Lung (tissue), 16 donors: ENCODE results near the gene RAVER1. TPM values are rescaled to one million over a fixed set of nuclear protein-coding genes. Genes with fewer than 3 reads are reported as not detected.
"Not testable (repeated sequence)": the region's sequence is repeated elsewhere in the genome, so short reads cannot be mapped to it uniquely, and the experiment has no call there.

Source experiments
- ATAC-seq: fragments of 200-7000 bp; cut with Tn5 transposase; one replicate; pipeline ENCODE4 v1.9.1; 2020; ENCODE audit warnings: moderate number of reproducible peaks; ENCODE audit not compliant: insufficient read depth, low FRiP score
- DNase-seq, 3 donors: peaks; one replicate each; pipeline ENCODE4 v3.0.0-alpha.2; 2013 to 2017
- H3K27ac ChIP-seq, 2 donors: one replicate each; pipeline ENCODE4 v1.5.1; 2013; ENCODE audit warnings: mild to moderate bottlenecking in 2 of 2, moderate library complexity in 2 of 2, control low read depth in 1 of 2, inconsistent platforms in 1 of 2, low read depth in 1 of 2, low read length in 1 of 2
- H3K27me3 ChIP-seq, 3 donors: one replicate each; pipeline ENCODE4 v1.5.1; 2013; ENCODE audit warnings: low read length in 2 of 3; ENCODE audit not compliant: control insufficient read depth in 3 of 3, insufficient read depth in 3 of 3
- H3K36me3 ChIP-seq, 4 donors: one replicate each; pipeline ENCODE4 v1.5.1; 2013; ENCODE audit warnings: low read length in 4 of 4, mild to moderate bottlenecking in 1 of 4, moderate library complexity in 1 of 4; ENCODE audit not compliant: control insufficient read depth in 4 of 4, insufficient read depth in 4 of 4
- H3K4me1 ChIP-seq, 5 donors: one replicate each; pipeline ENCODE4 v1.5.1; 2013; ENCODE audit warnings: low read length in 5 of 5, mild to moderate bottlenecking in 2 of 5, moderate library complexity in 1 of 5; ENCODE audit not compliant: control insufficient read depth in 5 of 5, insufficient read depth in 5 of 5
- H3K4me3 ChIP-seq: one replicate; pipeline ENCODE4 v1.5.1; 2013; ENCODE audit warnings: mild to moderate bottlenecking, control low read depth, moderate library complexity
- H3K9ac ChIP-seq, 2 donors: one replicate each; pipeline ENCODE4 v1.5.1; 2013; ENCODE audit warnings: low read length in 2 of 2, control low read depth in 1 of 2; ENCODE audit not compliant: insufficient read depth in 1 of 2
- H3K9me3 ChIP-seq, 4 donors: one replicate each; pipeline ENCODE4 v1.5.1; 2013; ENCODE audit warnings: low read length in 3 of 4, mild to moderate bottlenecking in 1 of 4, moderate library complexity in 1 of 4; ENCODE audit not compliant: control insufficient read depth in 4 of 4, insufficient read depth in 3 of 4
- WGBS, 2 donors: extraction: QIAGEN DNeasy Blood & Tissue Kit; methylation state at CpG; one replicate each; pipeline ENCODE4 v1.1.7; 2013; 5-methylcytosine and 5-hydroxymethylcytosine counted together
- long read RNA-seq, 5 donors: transcript quantifications; one replicate each; lab custom pipeline, GENCODE V29; 2026
- polyA plus RNA-seq, 2 donors: library from polyadenylated mRNA; stranded (reverse); fragments of 200-250 nt; gene quantifications; one replicate each; pipeline ENCODE4 v1.2.1, GENCODE V29; 2013
- total RNA-seq, 2 donors: library from RNA; depleted of rRNA in 1 of 2; stranded (reverse); fragments of >200 nt in 1 of 2; gene quantifications; one replicate each; pipeline ENCODE4 v1.2.1, GENCODE V29; 2014 to 2021
- TF ChIP-seq, protein P1 (sequence below): IDR thresholded peaks from 2 replicates; pipeline ENCODE4 v1.5.1; 2012; ENCODE audit warnings: mild to moderate bottlenecking; ENCODE audit errors: control extremely low read depth, extremely low read depth
- donor health status: control.
- donor health status: control.
- donor health status: Bipolar disorder and iron deficiency.
- donor health status: healthy.
- donor health status: DM: yes; HTN: yes; CAD: no.

RAVER1 gene, protein sequence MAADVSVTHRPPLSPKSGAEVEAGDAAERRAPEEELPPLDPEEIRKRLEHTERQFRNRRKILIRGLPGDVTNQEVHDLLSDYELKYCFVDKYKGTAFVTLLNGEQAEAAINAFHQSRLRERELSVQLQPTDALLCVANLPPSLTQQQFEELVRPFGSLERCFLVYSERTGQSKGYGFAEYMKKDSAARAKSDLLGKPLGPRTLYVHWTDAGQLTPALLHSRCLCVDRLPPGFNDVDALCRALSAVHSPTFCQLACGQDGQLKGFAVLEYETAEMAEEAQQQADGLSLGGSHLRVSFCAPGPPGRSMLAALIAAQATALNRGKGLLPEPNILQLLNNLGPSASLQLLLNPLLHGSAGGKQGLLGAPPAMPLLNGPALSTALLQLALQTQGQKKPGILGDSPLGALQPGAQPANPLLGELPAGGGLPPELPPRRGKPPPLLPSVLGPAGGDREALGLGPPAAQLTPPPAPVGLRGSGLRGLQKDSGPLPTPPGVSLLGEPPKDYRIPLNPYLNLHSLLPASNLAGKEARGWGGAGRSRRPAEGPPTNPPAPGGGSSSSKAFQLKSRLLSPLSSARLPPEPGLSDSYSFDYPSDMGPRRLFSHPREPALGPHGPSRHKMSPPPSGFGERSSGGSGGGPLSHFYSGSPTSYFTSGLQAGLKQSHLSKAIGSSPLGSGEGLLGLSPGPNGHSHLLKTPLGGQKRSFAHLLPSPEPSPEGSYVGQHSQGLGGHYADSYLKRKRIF
- total RNA-seq = 10 to 100 TPM; 21.1 to 46.1 TPM
- 10 to 100 TPM; 10.5 to 17.7 TPM for polyA plus RNA-seq
- long read RNA-seq, donor 1, partial matches to known transcripts = 0 of 3 reads
- long read RNA-seq, donor 1, other reads (novel, unspliced or antisense) = 0 of 3 reads
- long read RNA-seq, donor 2, partial matches to known transcripts = 0 of 1 reads
- long read RNA-seq, donor 2, other reads (novel, unspliced or antisense) = 0 of 1 reads
- long read RNA-seq, donor 3, partial matches to known transcripts = 5 of 5 reads
- long read RNA-seq, donor 3, other reads (novel, unspliced or antisense) = 0 of 5 reads
- long read RNA-seq, donor 4 = 0 reads
- long read RNA-seq, donor 5, partial matches to known transcripts = 19 of 23 reads
- long read RNA-seq, donor 5, other reads (novel, unspliced or antisense) = 0 of 23 reads

DNA sequence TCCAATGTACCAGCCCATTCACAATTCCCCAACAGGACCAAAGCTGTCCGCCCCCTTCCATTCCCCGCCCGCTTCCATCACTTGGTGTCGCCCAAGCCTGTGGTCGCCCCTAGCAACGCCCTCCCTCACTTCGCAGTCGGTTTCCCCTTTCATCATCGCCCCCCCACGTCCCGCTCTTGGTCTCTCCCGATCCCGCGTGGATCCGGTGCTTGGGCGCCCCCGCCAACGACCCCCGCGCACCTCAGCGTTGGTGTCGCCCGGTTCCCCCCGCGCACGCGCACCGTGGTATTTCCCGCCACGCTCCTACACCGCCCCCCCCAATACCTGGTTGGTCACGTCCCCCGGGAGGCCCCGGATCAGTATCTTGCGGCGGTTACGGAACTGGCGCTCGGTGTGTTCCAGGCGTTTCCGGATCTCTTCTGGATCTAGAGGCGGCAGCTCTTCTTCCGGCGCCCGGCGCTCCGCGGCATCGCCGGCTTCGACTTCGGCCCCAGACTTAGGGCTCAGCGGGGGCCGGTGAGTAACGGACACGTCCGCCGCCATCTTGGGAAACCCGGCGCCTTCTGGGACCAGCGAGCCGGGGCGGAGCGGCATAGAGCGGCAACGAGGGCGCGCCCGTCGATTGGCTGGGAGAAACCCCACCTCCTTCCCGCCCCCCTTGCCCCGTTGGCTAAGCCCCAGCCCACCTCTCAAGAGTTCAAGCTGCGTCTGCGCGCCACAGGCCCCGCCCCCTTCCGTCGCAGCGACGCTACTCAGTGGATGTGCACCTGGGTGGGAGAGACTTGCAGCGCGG lies at the start of gene RAVER1:
TSS of gene RAVER1 (minus strand) at position 565 of the 793 bp plus-strand sequence. CDS start at position 543, 22 bp downstream.
- no peaks in the 10 kb centered on the region for H3K27me3 ChIP-seq
- H3K9me3 ChIP-seq = no peaks in the 10 kb centered on the region
- TF ChIP-seq, protein P1, sequence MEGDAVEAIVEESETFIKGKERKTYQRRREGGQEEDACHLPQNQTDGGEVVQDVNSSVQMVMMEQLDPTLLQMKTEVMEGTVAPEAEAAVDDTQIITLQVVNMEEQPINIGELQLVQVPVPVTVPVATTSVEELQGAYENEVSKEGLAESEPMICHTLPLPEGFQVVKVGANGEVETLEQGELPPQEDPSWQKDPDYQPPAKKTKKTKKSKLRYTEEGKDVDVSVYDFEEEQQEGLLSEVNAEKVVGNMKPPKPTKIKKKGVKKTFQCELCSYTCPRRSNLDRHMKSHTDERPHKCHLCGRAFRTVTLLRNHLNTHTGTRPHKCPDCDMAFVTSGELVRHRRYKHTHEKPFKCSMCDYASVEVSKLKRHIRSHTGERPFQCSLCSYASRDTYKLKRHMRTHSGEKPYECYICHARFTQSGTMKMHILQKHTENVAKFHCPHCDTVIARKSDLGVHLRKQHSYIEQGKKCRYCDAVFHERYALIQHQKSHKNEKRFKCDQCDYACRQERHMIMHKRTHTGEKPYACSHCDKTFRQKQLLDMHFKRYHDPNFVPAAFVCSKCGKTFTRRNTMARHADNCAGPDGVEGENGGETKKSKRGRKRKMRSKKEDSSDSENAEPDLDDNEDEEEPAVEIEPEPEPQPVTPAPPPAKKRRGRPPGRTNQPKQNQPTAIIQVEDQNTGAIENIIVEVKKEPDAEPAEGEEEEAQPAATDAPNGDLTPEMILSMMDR = no peak
- ATAC-seq (peak; percentile 91), DNase-seq (peak; percentile 98 to 99 (median 98))
- H3K27ac ChIP-seq = peak within 1 kb of the TSS; percentile 89 to 99
- H3K36me3 ChIP-seq = peaks cover 0 to 18% (median 11%) of the 10 kb centered on the region in 4 donors
- H3K4me3 ChIP-seq = peak within 1 kb of the TSS; percentile 90
- H3K4me1 ChIP-seq = peaks cover 0 to 25% (median 9%) of the 10 kb centered on the region in 5 donors
- WGBS, 2 donors = 0 to 1% methylated on average over 74 to 82 of the region's 82 CpGs
- H3K9ac ChIP-seq = peak within 1 kb of the TSS in 1 of 2 donors; percentile 40

DNA sequence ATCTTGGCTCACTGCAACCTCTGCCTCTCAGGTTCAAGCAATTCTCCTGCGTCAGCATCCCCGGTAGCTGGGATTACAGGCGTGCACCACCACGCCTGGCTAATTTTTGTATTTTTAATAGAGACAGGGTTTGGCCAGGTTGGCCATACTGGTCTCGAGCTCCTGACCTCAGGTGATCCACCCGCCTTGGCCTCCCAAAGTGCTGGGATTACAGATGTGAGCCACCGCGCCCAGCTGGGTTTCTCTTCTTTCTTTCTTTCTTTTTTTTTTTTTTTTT lies 49.8 kb upstream of the RAVER1 start:
- not testable (repeated sequence) for DNase-seq, H3K4me3 ChIP-seq, H3K27me3 ChIP-seq, H3K9me3 ChIP-seq, H3K36me3 ChIP-seq, H3K27ac ChIP-seq, ATAC-seq, H3K9ac ChIP-seq
- 80 to 89% methylated on average over 8 of the region's 8 CpGs for WGBS, 2 donors
- H3K4me1 ChIP-seq = peaks cover 0 to 12% (median 4%) of the 10 kb centered on the region in 5 donors

DNA sequence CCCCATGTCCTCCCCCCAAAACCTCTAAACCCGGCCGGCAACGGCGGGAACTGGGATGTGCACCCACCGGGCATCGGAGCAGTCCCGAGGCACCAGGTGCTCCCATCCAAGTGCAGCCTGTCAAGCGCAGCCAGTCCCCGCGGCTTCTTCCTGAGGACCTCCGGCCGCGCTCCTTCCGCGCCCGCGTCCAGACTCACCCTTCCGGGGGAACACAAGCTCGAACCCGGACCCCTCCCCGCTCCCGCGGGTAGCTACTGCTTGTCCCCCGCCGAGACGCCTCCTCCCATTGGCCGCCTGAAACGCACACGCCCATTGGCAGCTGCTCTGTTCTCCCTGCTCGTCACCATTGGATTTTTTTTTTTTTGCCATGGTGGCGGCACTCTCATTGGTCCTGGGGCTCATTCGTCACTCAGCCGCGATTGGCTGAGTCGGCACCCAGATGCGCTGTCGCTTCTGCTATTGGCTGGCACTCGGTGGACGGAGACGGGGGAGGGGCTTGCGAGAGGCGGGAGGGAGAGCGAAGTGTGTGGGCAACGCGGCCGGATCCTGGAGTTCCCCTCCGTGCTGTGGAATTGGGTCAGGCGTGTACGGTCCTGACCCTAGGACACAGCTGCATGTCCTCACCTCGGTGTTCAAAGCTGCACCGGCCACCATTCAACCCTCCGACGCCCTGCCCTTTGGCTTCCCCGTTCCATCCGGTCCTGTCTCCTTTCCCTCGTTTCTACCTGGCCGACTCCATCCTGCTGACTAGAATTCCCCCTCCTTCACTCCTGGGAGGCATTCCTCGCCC lies 47.2 kb upstream of the RAVER1 start, which contains the start of gene TYK2:
TSS of gene TYK2 (minus strand) at position 260 of the 790 bp plus-strand sequence. CDS start 2,166 bp downstream, outside the sequence.
- ATAC-seq (peak; percentile 96), DNase-seq (peak; percentile 99 to 100 (median 100))
- Histone ChIP-seq H3K9ac (peak within 1 kb of the TSS; percentile 80 to 82), H3K9me3 (no peaks in the 10 kb centered on the region), H3K4me3 (peak within 1 kb of the TSS; percentile 94), H3K36me3 (peaks cover 0 to 9% (median 2%) of the 10 kb centered on the region in 4 donors), H3K27ac (peak within 1 kb of the TSS; percentile 86 to 88), H3K27me3 (no peaks in the 10 kb centered on the region), H3K4me1 (peaks cover 0 to 12% (median 4%) of the 10 kb centered on the region in 5 donors)
- TF ChIP-seq, protein P1 = no peak
- WGBS, 2 donors = 0 to 1% methylated on average over 56 to 58 of the region's 58 CpGs
